K562 (cell line): ENCODE data around the gene NCDN. TPM values are rescaled to one million over a fixed set of nuclear protein-coding genes. Genes with fewer than 3 reads are reported as not detected.

Source experiments
- ATAC-seq: fragments of 200-7000 bp; cut with Tn5 transposase; 3 replicates; pipeline ENCODE4 v1.9.1; 2020; ENCODE audit warnings: moderate library complexity
- BruUV-seq: library from RNA; stranded (reverse); fragments of 400-500 nt; replicated peaks from 2 replicates; lab custom pipeline; 2021; lab: Mats Ljungman, UMichigan
- CTCF ChIA-PET: fragments of 300-600 bp; formaldehyde crosslinking; extraction: SDS; loops from one replicate; lab custom pipeline; 2021; ENCODE audit warnings: low intra/inter-chr PET ratio; lab: Yijun Ruan, JAX
- POLR2A ChIA-PET: fragments of 300-600, 350-650 bp; sonication (Branson Sonifier 250); formaldehyde crosslinking; extraction: SDS; loops from one replicate; lab custom pipeline; 2021; ENCODE audit warnings: antibody characterized with exemption, inconsistent platforms; lab: Yijun Ruan, JAX
- DNase-seq, 4 experiments: peaks; one replicate each; pipeline versions ENCODE4 v3.0.0 to v3.0.0-alpha.2; 2011 to 2018; ENCODE audit warnings: low spot score in 3 of 4, mixed read lengths in 3 of 4; ENCODE audit errors: extremely low read depth in 1 of 4
- FAIRE-seq: peaks from 2 replicates; lab custom pipeline; 2011; peaks lifted over from hg19 to GRCh38; lab: Jason Lieb, UNC
- H2AFZ ChIP-seq: 2 replicates; pipeline ENCODE4 v1.6.0; 2011; ENCODE audit warnings: low read depth, low read length, control low read depth, inconsistent platforms
- H3K27ac ChIP-seq: fragments of 200-600 bp; 3 replicates; pipeline ENCODE4 v1.8.0; 2011; ENCODE audit warnings: low read depth, mild to moderate bottlenecking, control low read depth, inconsistent platforms, low read length, moderate library complexity, mixed read lengths; ENCODE audit errors: extremely low read depth
- H3K27me3 ChIP-seq, 2 experiments: fragments of 300-600 bp in 1 of 2; 2 replicates in 1 of 2; 3 replicates in 1 of 2; pipeline versions ENCODE4 v1.6.0 to v1.8.0; 2011; ENCODE audit warnings: inconsistent platforms in 2 of 2, low read length in 2 of 2, mild to moderate bottlenecking in 1 of 2, mixed read lengths in 1 of 2, moderate library complexity in 1 of 2; ENCODE audit not compliant: control insufficient read depth in 2 of 2, insufficient read depth in 2 of 2
- H3K36me3 ChIP-seq: fragments of 300-600 bp; 3 replicates; pipeline ENCODE4 v1.8.0; 2011; ENCODE audit warnings: mild to moderate bottlenecking, low read length, inconsistent platforms; ENCODE audit not compliant: control insufficient read depth, insufficient read depth
- H3K4me1 ChIP-seq, 2 experiments: fragments of 200-600 bp in 1 of 2; replicated peaks in 1 of 2; 2 replicates in 1 of 2; 3 replicates in 1 of 2; pipeline versions ENCODE4 v1.5.1 to v1.8.0; 2011; ENCODE audit warnings: inconsistent platforms in 2 of 2, low read length in 2 of 2, mild to moderate bottlenecking in 1 of 2, mixed read lengths in 1 of 2, moderate library complexity in 1 of 2; ENCODE audit not compliant: control insufficient read depth in 2 of 2, insufficient read depth in 2 of 2
- H3K4me2 ChIP-seq: 2 replicates; pipeline ENCODE4 v1.6.1; 2011; ENCODE audit warnings: low read length, control low read depth, inconsistent platforms, mixed read lengths; ENCODE audit not compliant: insufficient read depth
- H3K4me3 ChIP-seq: fragments of 200-600 bp; sonication (generic), shearing (Covaris generic); 2 replicates; pipeline ENCODE4 v1.5.1; 2016; ENCODE audit warnings: control low read depth, inconsistent platforms
- H3K79me2 ChIP-seq: fragments of 200-600 bp; 3 replicates; pipeline ENCODE4 v1.8.0; 2011; ENCODE audit warnings: low read length, inconsistent platforms; ENCODE audit not compliant: control insufficient read depth, insufficient read depth
- H3K9ac ChIP-seq, 2 experiments: 2 replicates each; pipeline versions ENCODE4 v1.6.0 to v1.6.1; 2011; ENCODE audit warnings: low read depth in 2 of 2, low read length in 2 of 2, control low read depth in 1 of 2, inconsistent platforms in 1 of 2, mild to moderate bottlenecking in 1 of 2, mixed read lengths in 1 of 2; ENCODE audit not compliant: insufficient read depth in 1 of 2
- H3K9me1 ChIP-seq: one replicate; pipeline ENCODE4 v1.6.0; 2011; ENCODE audit warnings: inconsistent platforms, mild to moderate bottlenecking, low read length, moderate library complexity; ENCODE audit not compliant: control insufficient read depth, insufficient read depth
- H3K9me3 ChIP-seq: replicated peaks from 2 replicates; pipeline ENCODE4 v1.5.1; 2011; ENCODE audit warnings: low read depth, low read length, inconsistent platforms; ENCODE audit not compliant: control insufficient read depth, insufficient read depth
- H4K20me1 ChIP-seq: replicated peaks from 2 replicates; pipeline ENCODE4 v1.6.1; 2011; ENCODE audit warnings: low read length, inconsistent platforms, mixed read lengths; ENCODE audit not compliant: control insufficient read depth, insufficient read depth
- CTCF ChIP-seq, 3 experiments: IDR thresholded peaks in 2 of 3; conservative IDR thresholded peaks in 1 of 3; 2 replicates each; pipeline ENCODE4 v1.5.1; 2011 to 2012; ENCODE audit warnings: low read length in 3 of 3, mild to moderate bottlenecking in 3 of 3, control low read depth in 2 of 3, improper control_type of control experiment in 1 of 3, inconsistent platforms in 1 of 3, low read depth in 1 of 3, mixed read lengths in 1 of 3, moderate library complexity in 1 of 3; ENCODE audit not compliant: insufficient read depth in 2 of 3
- GABPA ChIP-seq: fragments of 200-800 bp; sonication (Bioruptor generic); conservative IDR thresholded peaks from 2 replicates; pipeline ENCODE4 v1.6.1; 2016; ENCODE audit warnings: low read depth, missing genetic modification characterization, missing compliant biosample characterization
- HDAC8 ChIP-seq: fragments of 450-650 bp; IDR thresholded peaks from 2 replicates; pipeline ENCODE4 v1.6.1; 2016; ENCODE audit warnings: mild to moderate bottlenecking, missing genetic modification characterization, moderate library complexity, missing compliant biosample characterization
- MECOM ChIP-seq: fragments of 250-450 bp; sonication (Bioruptor Pico); IDR thresholded peaks from 2 replicates; pipeline ENCODE4 v1.8.0; 2022; ENCODE audit warnings: inconsistent platforms
- NFRKB ChIP-seq: fragments of 450-650 bp; IDR thresholded peaks from 2 replicates; pipeline ENCODE4 v1.6.1; 2016; ENCODE audit warnings: low read depth
- PBX2 ChIP-seq, 2 experiments: IDR thresholded peaks in 1 of 2; conservative IDR thresholded peaks in 1 of 2; 2 replicates each; pipeline ENCODE4 v1.6.1; 2016; ENCODE audit warnings: low read depth in 2 of 2, mild to moderate bottlenecking in 1 of 2, missing compliant biosample characterization in 1 of 2, missing genetic modification characterization in 1 of 2, moderate library complexity in 1 of 2
- SAP30 ChIP-seq: fragments of 200-600 bp; sonication (generic); IDR thresholded peaks from 2 replicates; pipeline ENCODE4 v1.6.1; 2012; ENCODE audit warnings: borderline replicate concordance, low read depth, mild to moderate bottlenecking, moderate library complexity, low read length, control low read depth, inconsistent platforms; ENCODE audit not compliant: insufficient read depth, poor library complexity, severe bottlenecking
- SIN3A ChIP-seq, 2 experiments: fragments of 150-350 bp in 1 of 2; IDR thresholded peaks; 2 replicates each; pipeline ENCODE4 v1.6.1; 2011 to 2016; ENCODE audit warnings: borderline replicate concordance in 2 of 2, low read depth in 2 of 2, low read length in 2 of 2, mild to moderate bottlenecking in 2 of 2, moderate library complexity in 2 of 2; ENCODE audit not compliant: control insufficient read depth in 1 of 2
- SP1 ChIP-seq: sonication (generic); formaldehyde crosslinking; IDR thresholded peaks from 2 replicates; pipeline ENCODE4 v1.8.1; 2022; ENCODE audit warnings: mild to moderate bottlenecking, missing genetic modification reagents
- SPI1 ChIP-seq: IDR thresholded peaks from 2 replicates; pipeline ENCODE4 v1.6.1; 2011; ENCODE audit warnings: low read depth, low read length, control low read depth, borderline replicate concordance
- TRIM25 ChIP-seq: fragments of 450-650 bp; IDR thresholded peaks from 2 replicates; pipeline ENCODE4 v1.7.0; 2016; ENCODE audit warnings: borderline replicate concordance
- TRIM28 ChIP-seq: fragments of 450-650 bp; IDR thresholded peaks from 2 replicates; pipeline ENCODE4 v1.6.1; 2017
- XRCC5 ChIP-seq: fragments of 200-400 bp; formaldehyde crosslinking; IDR thresholded peaks from 2 replicates; pipeline ENCODE4 v1.6.1; 2017; ENCODE audit warnings: low read depth, mild to moderate bottlenecking, low read length
- WGBS: fragments of 100-300 bp; shearing (Covaris generic); methylation state at CpG from one replicate; pipeline ENCODE4 v1.1.6; 2016; ENCODE audit warnings: low coverage, mixed read lengths; ENCODE audit not compliant: insufficient coverage; ENCODE audit errors: missing lambda C conversion rate; 5-methylcytosine and 5-hydroxymethylcytosine counted together
- in situ Hi-C: fragments of 300-500 bp; cut with MboI; formaldehyde crosslinking; loops from 4 replicates; pipeline ENCODE4 v1.15.0; 2018; ENCODE audit warnings: inconsistent platforms, mixed read lengths
- intact Hi-C: fragments of 100-400 bp; cut with micrococcal nuclease; formaldehyde crosslinking; loops from 2 replicates; pipeline ENCODE4 v1.14.2; 2022
- polyA plus RNA-seq, 8 experiments: library from polyadenylated mRNA; depleted of rRNA in 4 of 8; stranded (reverse) in 5 of 8; unstranded in 3 of 8; fragments of >200 nt; fragmentation: Nextera tagmentation in 2 of 8; fragmentation: Illumina TruSeq in 1 of 8; extraction: Ambion mirVana in 2 of 8; extraction: Trizol in 1 of 8; gene quantifications; 2 replicates each; pipeline versions ENCODE4 v1.2.1 to v1.2.3, GENCODE V29; 2011 to 2014; ENCODE audit warnings: inconsistent platforms in 1 of 8, missing spikeins in 1 of 8
- total RNA-seq, 7 experiments: library from RNA; depleted of rRNA in 6 of 7; stranded (reverse); fragments of >200 nt in 6 of 7; fragmentation: Illumina TruSeq in 2 of 7; extraction: Trizol in 2 of 7; gene quantifications; 2 replicates each; pipeline versions ENCODE4 v1.2.1 to v1.2.3, GENCODE V29; 2011 to 2021; ENCODE audit warnings: low replicate concordance in 1 of 7

The NCDN gene
- total and polyA plus RNA-seq, 9 of the 15 experiments (the other 6 are each of a cell fraction or from before 2014, with no cell fraction given) = 1.9 to 35.1 (median 10.7) TPM

GRCh38 chr1:35556484-35557117 lies 998 bp upstream of the NCDN start:
- H3K79me2 ChIP-seq = peaks cover 44% of the 10 kb centered on the region
- peak in 1 of 4 experiments; percentile 74 for DNase-seq
- FAIRE-seq = peak; percentile 67
- TF ChIP-seq SPI1 (0 out of 2 replicates have a peak, but pooled peaks have one; percentile 41), TRIM25 (no peak), XRCC5 (0 out of 2 replicates have a peak, but pooled peaks have one; percentile 3), HDAC8 (tag) (no peak), SIN3A (IDR thresholded peaks at IDR 0.05; ENCODE audit: borderline replicate concordance in 2 of 2, control insufficient read depth in 1 of 2, low read depth in 2 of 2, low read length in 2 of 2) (peak in 1 of 2 experiments; percentile 67; a peak in 2 of 4 replicates), CTCF (IDR thresholded peaks at IDR 0.05 in 2 of 3, conservative IDR thresholded peaks at IDR 0.05 in 1 of 3; ENCODE audit: insufficient read depth in 2 of 3, low read depth in 1 of 3, low read length in 3 of 3) (peak in 1 of 3 experiments; percentile 27; a peak in 1 of 6 replicates), GABPA (tag) (no peak), MECOM (CRISPR knock-in tag) (no peak), TRIM28 (no peak), SAP30 (no peak), SP1 (no peak), PBX2 (CRISPR knock-in tag; IDR thresholded peaks at IDR 0.05; ENCODE audit: low read depth) (no peak), PBX2 (tag; conservative IDR thresholded peaks at IDR 0.05; ENCODE audit: low read depth) (0 out of 2 replicates have a peak, but pooled peaks have one; percentile 9), NFRKB (no peak)

More at GRCh38 chr1:35556484-35557117, 998 bp upstream of the NCDN start:
- H3K4me2 ChIP-seq = peak overlapping the region; percentile 90
- TSS peak; percentile 58 for BruUV-seq
- peak overlapping the region; percentile 99 for H2AFZ ChIP-seq
- in situ Hi-C loops (no loop called here), intact Hi-C loops (loop anchor here (5.0 kb wide), 2 partner anchors 364 to 699 kb away; partner anchors contain the start of genes SFPQ and SMIM12)
- H3K4me1 ChIP-seq = peaks cover 19 to 36% of the 10 kb centered on the region in 2 experiments
- H4K20me1 ChIP-seq = 0 out of 2 replicates have a peak, but pooled peaks cover 4% of the 10 kb centered on the region
- no peaks in the 10 kb centered on the region for H3K27me3 ChIP-seq
- POLR2A ChIA-PET = interaction anchor here (0.5 to 1.5 kb wide), 8 partner anchors 35 to 366 kb away, joined by 3 to 10 read pairs (median 4); partner anchors contain the start of gene SFPQ
- H3K4me3 ChIP-seq = peak overlapping the region; percentile 91
- CTCF ChIA-PET = no interaction called here
- peak overlapping the region; percentile 97 to 99 for H3K9ac ChIP-seq
- no peaks in the 10 kb centered on the region for H3K9me3 ChIP-seq
- WGBS = under 1% methylated on average over 15 of the region's 17 CpGs
- H3K9me1 ChIP-seq = no peaks in the 10 kb centered on the region
- no peak for ATAC-seq
- H3K27ac ChIP-seq = peak overlapping the region; percentile 98
- H3K36me3 ChIP-seq = peaks cover 44% of the 10 kb centered on the region; the same call in 2 of the 3 replicates
